Measurements from ENCODE around the gene EPGN. TPM values are rescaled to one million over a fixed set of nuclear protein-coding genes. Genes with fewer than 3 reads are reported as not detected.

Gene EPGN
- total RNA-seq, 2 experiments from 2014 or later = not detected

DNA sequence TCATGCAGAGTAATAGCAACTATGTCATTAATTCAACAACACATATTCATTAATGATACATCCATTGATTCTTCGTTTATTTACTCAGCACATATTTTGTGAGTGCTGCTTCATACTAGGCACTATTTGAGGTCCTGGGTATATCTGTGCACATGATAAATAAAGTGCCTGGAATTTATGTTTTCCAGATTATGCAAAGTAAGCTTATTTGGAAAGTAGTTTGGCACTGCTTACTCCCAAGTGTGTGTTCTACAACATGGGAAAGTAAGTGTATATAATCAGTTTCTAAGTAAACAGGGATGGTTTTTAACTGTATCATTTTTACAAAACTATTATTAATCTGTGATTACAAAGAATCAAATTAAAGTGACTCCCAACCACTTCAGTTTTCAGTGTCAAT is 16.8 kb upstream of the EPGN start:
- Histone ChIP-seq H3K9me3 (ENCODE audit: low read length) (no peaks in the 10 kb centered on the region), H3K9me2 (ENCODE audit: insufficient read depth, low read length) (no peaks in the 10 kb centered on the region), H2AFZ (ENCODE audit: low read length) (no peak overlapping the region), H4K20me1 (ENCODE audit: insufficient read depth, low read length) (no peaks in the 10 kb centered on the region), H3K4me2 (ENCODE audit: low read length) (no peak overlapping the region), H3K4me3 (ENCODE audit: low read depth, low read length, poor library complexity, severe bottlenecking) (no peak overlapping the region), H3K36me3 (ENCODE audit: insufficient read depth, low read length) (no peaks in the 10 kb centered on the region), H3K27ac (ENCODE audit: low read depth, low read length, poor library complexity, severe bottlenecking) (no peak overlapping the region), H3K4me1 (ENCODE audit: insufficient read depth, low read length, poor library complexity, severe bottlenecking) (no peaks in the 10 kb centered on the region), H3K79me2 (ENCODE audit: insufficient read depth, low read depth, low read length) (no peaks in the 10 kb centered on the region)
- TF ChIP-seq, protein P1, sequence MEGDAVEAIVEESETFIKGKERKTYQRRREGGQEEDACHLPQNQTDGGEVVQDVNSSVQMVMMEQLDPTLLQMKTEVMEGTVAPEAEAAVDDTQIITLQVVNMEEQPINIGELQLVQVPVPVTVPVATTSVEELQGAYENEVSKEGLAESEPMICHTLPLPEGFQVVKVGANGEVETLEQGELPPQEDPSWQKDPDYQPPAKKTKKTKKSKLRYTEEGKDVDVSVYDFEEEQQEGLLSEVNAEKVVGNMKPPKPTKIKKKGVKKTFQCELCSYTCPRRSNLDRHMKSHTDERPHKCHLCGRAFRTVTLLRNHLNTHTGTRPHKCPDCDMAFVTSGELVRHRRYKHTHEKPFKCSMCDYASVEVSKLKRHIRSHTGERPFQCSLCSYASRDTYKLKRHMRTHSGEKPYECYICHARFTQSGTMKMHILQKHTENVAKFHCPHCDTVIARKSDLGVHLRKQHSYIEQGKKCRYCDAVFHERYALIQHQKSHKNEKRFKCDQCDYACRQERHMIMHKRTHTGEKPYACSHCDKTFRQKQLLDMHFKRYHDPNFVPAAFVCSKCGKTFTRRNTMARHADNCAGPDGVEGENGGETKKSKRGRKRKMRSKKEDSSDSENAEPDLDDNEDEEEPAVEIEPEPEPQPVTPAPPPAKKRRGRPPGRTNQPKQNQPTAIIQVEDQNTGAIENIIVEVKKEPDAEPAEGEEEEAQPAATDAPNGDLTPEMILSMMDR (conservative IDR thresholded peaks at IDR 0.05; ENCODE audit: low read length) = no peak
- TF ChIP-seq EZH2phosphoT487 (IDR thresholded peaks at IDR 0.05; ENCODE audit: borderline replicate concordance, low read depth, low read length) = no peak
- ChIA-PET CTCF (ENCODE audit: unreplicated experiment) (no interaction called here), POLR2A (no interaction called here)
- intact Hi-C loops (cut with micrococcal nuclease; ENCODE audit: unreplicated experiment) = no loop called here
- BruUV-seq (replicated peaks) = no TSS peak
- DNase-seq (ENCODE audit: low spot score) = no peak

DNA sequence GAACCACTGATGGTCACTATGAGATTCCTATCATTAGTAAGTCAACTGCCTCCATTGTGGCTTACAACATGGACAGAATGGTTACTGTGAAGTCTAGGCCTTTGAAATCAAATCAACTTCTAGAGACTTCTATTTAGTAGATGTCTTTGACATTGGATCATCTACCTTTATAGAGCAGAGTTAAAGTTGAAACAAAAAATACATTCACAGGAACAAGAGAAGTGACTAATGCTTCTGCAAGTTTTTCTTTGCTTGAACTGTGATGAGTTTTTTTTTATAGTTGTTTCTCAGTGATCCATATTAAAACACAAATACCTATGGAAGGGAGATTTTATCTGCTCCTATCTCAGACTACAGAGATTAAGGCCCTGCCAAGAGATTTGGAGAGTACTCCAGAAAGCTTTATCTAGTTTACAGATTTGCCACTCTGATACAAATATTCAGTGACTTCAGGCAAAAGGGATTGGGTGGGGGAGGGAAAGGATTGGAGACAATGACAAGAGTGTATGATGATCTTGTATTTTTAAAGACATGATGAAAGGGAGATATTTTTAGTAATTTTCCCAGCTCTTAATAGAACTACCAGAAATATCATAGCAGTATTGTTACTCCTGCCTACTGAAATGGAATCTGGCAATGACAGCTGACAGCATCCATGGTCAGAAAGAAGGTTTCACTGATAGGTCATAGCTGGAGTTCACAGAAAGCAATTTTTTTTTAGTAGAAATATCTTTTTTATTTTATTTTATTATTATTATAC is 16.0 kb upstream of the EPGN start:
- no peak for TF ChIP-seq EZH2phosphoT487 (IDR thresholded peaks at IDR 0.05; ENCODE audit: borderline replicate concordance, low read depth, low read length)
- TF ChIP-seq, protein P1 (conservative IDR thresholded peaks at IDR 0.05; ENCODE audit: low read length) = no peak
- H3K4me3 ChIP-seq (ENCODE audit: low read depth, low read length, poor library complexity, severe bottlenecking) = no peak overlapping the region
- no peak for DNase-seq (ENCODE audit: low spot score)
- no peaks in the 10 kb centered on the region for H3K9me2 ChIP-seq (ENCODE audit: insufficient read depth, low read length)
- intact Hi-C loops (cut with micrococcal nuclease; ENCODE audit: unreplicated experiment) = no loop called here
- no peaks in the 10 kb centered on the region for H3K9me3 ChIP-seq (ENCODE audit: low read length)
- BruUV-seq (replicated peaks) = no TSS peak
- no peak overlapping the region for H3K27ac ChIP-seq (ENCODE audit: low read depth, low read length, poor library complexity, severe bottlenecking)
- H3K36me3 ChIP-seq (ENCODE audit: insufficient read depth, low read length) = no peaks in the 10 kb centered on the region
- H3K79me2 ChIP-seq (ENCODE audit: insufficient read depth, low read depth, low read length) = no peaks in the 10 kb centered on the region
- H2AFZ ChIP-seq (ENCODE audit: low read length) = no peak overlapping the region
- ChIA-PET POLR2A (interaction anchor here (0.6 to 1.2 kb wide), 5 partner anchors 10 to 127 kb away, joined by 3 to 5 read pairs (median 3); no protein-coding TSS in a partner anchor), CTCF (ENCODE audit: unreplicated experiment) (no interaction called here)
- no peak overlapping the region for H3K4me2 ChIP-seq (ENCODE audit: low read length)
- no peaks in the 10 kb centered on the region for H4K20me1 ChIP-seq (ENCODE audit: insufficient read depth, low read length)
- H3K4me1 ChIP-seq (ENCODE audit: insufficient read depth, low read length, poor library complexity, severe bottlenecking) = peaks cover 5% of the 10 kb centered on the region

DNA sequence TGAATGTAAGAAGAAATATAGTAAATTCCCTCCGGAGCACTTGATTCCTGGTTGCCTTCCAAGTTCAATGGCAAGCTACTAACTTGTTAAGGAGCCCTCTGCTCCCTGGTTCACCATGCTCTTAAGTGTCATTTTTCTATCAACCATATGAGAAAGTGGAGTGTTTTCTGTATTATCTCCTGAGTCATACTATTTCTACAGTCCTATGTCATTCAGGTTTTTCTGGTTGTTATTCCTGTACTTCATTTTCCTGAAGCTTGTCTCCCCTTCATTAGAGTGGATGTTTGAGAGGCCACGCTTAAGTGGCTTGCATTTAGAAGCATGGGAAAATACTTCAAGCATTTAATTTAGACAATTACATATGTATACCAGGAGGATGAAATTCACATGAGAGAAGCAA is 14.7 kb upstream of the EPGN start:
- Histone ChIP-seq H3K36me3 (ENCODE audit: insufficient read depth, low read length) (no peaks in the 10 kb centered on the region), H3K4me2 (ENCODE audit: low read length) (no peak overlapping the region), H3K9me2 (ENCODE audit: insufficient read depth, low read length) (no peaks in the 10 kb centered on the region), H2AFZ (ENCODE audit: low read length) (no peak overlapping the region), H3K4me1 (ENCODE audit: insufficient read depth, low read length, poor library complexity, severe bottlenecking) (peaks cover 17% of the 10 kb centered on the region), H3K4me3 (ENCODE audit: low read depth, low read length, poor library complexity, severe bottlenecking) (no peak overlapping the region), H3K9me3 (ENCODE audit: low read length) (no peaks in the 10 kb centered on the region), H4K20me1 (ENCODE audit: insufficient read depth, low read length) (no peaks in the 10 kb centered on the region), H3K79me2 (ENCODE audit: insufficient read depth, low read depth, low read length) (no peaks in the 10 kb centered on the region), H3K27ac (ENCODE audit: low read depth, low read length, poor library complexity, severe bottlenecking) (no peak overlapping the region)
- ChIA-PET CTCF (ENCODE audit: unreplicated experiment) (no interaction called here), POLR2A (no interaction called here)
- TF ChIP-seq EZH2phosphoT487 (IDR thresholded peaks at IDR 0.05; ENCODE audit: borderline replicate concordance, low read depth, low read length) = no peak
- TF ChIP-seq, protein P1 (conservative IDR thresholded peaks at IDR 0.05; ENCODE audit: low read length) = no peak
- no peak for DNase-seq (ENCODE audit: low spot score)
- intact Hi-C loops (cut with micrococcal nuclease; ENCODE audit: unreplicated experiment) = no loop called here
- no TSS peak for BruUV-seq (replicated peaks)

All from OCI-LY7 (cell line).